Neuronal stem cell (in vitro differentiated cells): ENCODE results near the gene TNK1.

Source experiments
- DNase-seq: peaks from one replicate; pipeline ENCODE4 v3.0.0-alpha.2; 2013; ENCODE audit warnings: low spot score
- H2AFZ ChIP-seq: one replicate; pipeline ENCODE4 v1.6.1; 2013; ENCODE audit warnings: mild to moderate bottlenecking, low read length, inconsistent platforms
- H2AK5ac ChIP-seq: 2 replicates; pipeline ENCODE4 v1.6.1; 2013; ENCODE audit warnings: low read depth, mild to moderate bottlenecking, inconsistent platforms, low read length, moderate library complexity, mixed read lengths
- H2BK120ac ChIP-seq: 2 replicates; pipeline ENCODE4 v1.6.1; 2013; ENCODE audit warnings: low read depth, mild to moderate bottlenecking, inconsistent platforms, low read length, moderate library complexity, mixed read lengths
- H2BK12ac ChIP-seq: one replicate; pipeline ENCODE4 v1.6.1; 2013; ENCODE audit warnings: low read length, inconsistent platforms
- H2BK15ac ChIP-seq: 2 replicates; pipeline ENCODE4 v1.6.1; 2013; ENCODE audit warnings: mild to moderate bottlenecking, low read length, inconsistent platforms, mixed read lengths
- H2BK5ac ChIP-seq: one replicate; pipeline ENCODE4 v1.6.1; 2013; ENCODE audit warnings: inconsistent platforms, mild to moderate bottlenecking, low read length, moderate library complexity
- H3K14ac ChIP-seq: one replicate; pipeline ENCODE4 v1.6.1; 2013; ENCODE audit warnings: low read length, inconsistent platforms
- H3K18ac ChIP-seq: 2 replicates; pipeline ENCODE4 v1.6.1; 2013; ENCODE audit warnings: low read length, inconsistent platforms
- H3K23ac ChIP-seq: 2 replicates; pipeline ENCODE4 v1.6.1; 2013; ENCODE audit warnings: low read depth, mild to moderate bottlenecking, mixed read lengths, low read length, inconsistent platforms; ENCODE audit not compliant: poor library complexity
- H3K27ac ChIP-seq: replicated peaks from 3 replicates; pipeline ENCODE4 v1.5.1; 2013; ENCODE audit warnings: low read length, inconsistent platforms
- H3K27me3 ChIP-seq, 3 experiments: 2 replicates each; pipeline ENCODE4 v1.6.1; 2013; ENCODE audit warnings: low read length in 3 of 3, mild to moderate bottlenecking in 2 of 3, inconsistent platforms in 1 of 3, low read depth in 1 of 3, mixed read lengths in 1 of 3, moderate library complexity in 1 of 3; ENCODE audit not compliant: control insufficient read depth in 3 of 3, insufficient read depth in 3 of 3
- H3K36me3 ChIP-seq, 2 donors: replicated peaks in 1 of 2; 2 replicates each; pipeline ENCODE4 v1.6.1; 2013; ENCODE audit warnings: low read length in 2 of 2; ENCODE audit not compliant: control insufficient read depth in 2 of 2, insufficient read depth in 2 of 2
- H3K4ac ChIP-seq: 2 replicates; pipeline ENCODE4 v1.6.1; 2013; ENCODE audit warnings: inconsistent platforms, mild to moderate bottlenecking, low read length, moderate library complexity
- H3K4me1 ChIP-seq, 2 donors: 1 replicate in 1 of 2; 2 replicates in 1 of 2; pipeline ENCODE4 v1.6.1; 2013; ENCODE audit warnings: low read length in 2 of 2, low read depth in 1 of 2; ENCODE audit not compliant: control insufficient read depth in 2 of 2, insufficient read depth in 1 of 2
- H3K4me2 ChIP-seq: one replicate; pipeline ENCODE4 v1.6.1; 2013; ENCODE audit warnings: mild to moderate bottlenecking, low read length, inconsistent platforms; ENCODE audit not compliant: insufficient read depth, poor library complexity, severe bottlenecking
- H3K4me3 ChIP-seq, 2 donors: 2 replicates each; pipeline ENCODE4 v1.5.1; 2013; ENCODE audit warnings: low read length in 2 of 2, mild to moderate bottlenecking in 2 of 2, inconsistent platforms in 1 of 2, moderate library complexity in 1 of 2
- H3K79me1 ChIP-seq: one replicate; pipeline ENCODE4 v1.6.1; 2013; ENCODE audit warnings: low read depth, mild to moderate bottlenecking, inconsistent platforms, low read length, moderate library complexity
- H3K9ac ChIP-seq: one replicate; pipeline ENCODE4 v1.6.1; 2013; ENCODE audit warnings: mild to moderate bottlenecking, low read depth, low read length, inconsistent platforms; ENCODE audit not compliant: poor library complexity
- H3K9me3 ChIP-seq, 2 donors: replicated peaks in 1 of 2; 2 replicates each; pipeline versions ENCODE3 to v1.6.1; 2013; ENCODE audit warnings: low read length in 2 of 2, mild to moderate bottlenecking in 2 of 2, inconsistent platforms in 1 of 2, low read depth in 1 of 2, mixed read lengths in 1 of 2, moderate library complexity in 1 of 2; ENCODE audit not compliant: control insufficient read depth in 2 of 2, insufficient read depth in 1 of 2
- H4K8ac ChIP-seq: one replicate; pipeline ENCODE4 v1.6.1; 2013; ENCODE audit warnings: low read depth, mild to moderate bottlenecking, inconsistent platforms, low read length, moderate library complexity
- H4K91ac ChIP-seq: one replicate; pipeline ENCODE4 v1.6.1; 2013; ENCODE audit warnings: low read length, low read depth, mild to moderate bottlenecking, inconsistent platforms; ENCODE audit not compliant: poor library complexity
- WGBS, 2 donors: extraction: QIAGEN DNeasy Blood & Tissue Kit; methylation state at CpG; one replicate each; pipeline ENCODE4 v1.1.7; 2013; ENCODE audit warnings: missing lambda C conversion rate in 2 of 2, mixed read lengths in 1 of 2; ENCODE audit not compliant: insufficient read length in 2 of 2, insufficient replicate concordance in 1 of 2; ENCODE audit errors: extremely low coverage in 2 of 2; 5-methylcytosine and 5-hydroxymethylcytosine counted together

Gene TNK1

DNA sequence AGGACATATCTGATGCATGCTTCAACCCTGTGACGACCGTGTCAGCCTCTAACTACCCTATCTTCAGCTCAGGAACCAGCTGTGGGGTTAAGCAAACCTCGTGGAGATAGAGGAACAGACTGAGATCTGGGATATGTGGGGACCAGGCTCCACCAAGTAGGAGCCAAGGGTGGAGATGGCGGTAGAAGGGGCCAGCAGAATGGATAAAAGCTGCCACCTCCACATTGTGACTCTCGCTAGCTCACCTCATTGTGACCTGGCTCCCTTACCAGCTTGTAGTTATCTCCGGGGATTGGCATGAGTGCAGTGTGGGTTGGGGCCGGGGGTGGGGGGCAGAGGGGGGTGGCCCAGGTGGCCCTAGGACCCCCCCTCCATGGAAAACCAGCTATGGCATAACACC, 44.4 kb downstream of the TNK1 start, which contains the start of gene SPEM2:
Gene SPEM2, plus strand, starts transcription at position 301 of the 400 bp plus-strand sequence. Its CDS starts 73 bp downstream, at position 374.
- Histone ChIP-seq H4K8ac (no peak within 1 kb of the TSS), H2BK5ac (peak within 1 kb of the TSS; percentile 39), H4K91ac (no peak within 1 kb of the TSS), H3K4me1 (peaks cover 6 to 13% of the 10 kb centered on the region in 2 donors), H2BK12ac (no peak within 1 kb of the TSS), H3K36me3 (no peaks in the 10 kb centered on the region), H3K18ac (peak within 1 kb of the TSS; percentile 38), H3K4ac (no peak within 1 kb of the TSS), H2BK120ac (no peak within 1 kb of the TSS), H2BK15ac (peak within 1 kb of the TSS; percentile 87), H3K9me3 (no peaks in the 10 kb centered on the region), H2AFZ (no peak within 1 kb of the TSS), H3K4me2 (no peak within 1 kb of the TSS), H3K4me3 (peak within 1 kb of the TSS in 1 of 2 donors; percentile 35), H3K27ac (no peak within 1 kb of the TSS), H3K9ac (no peak within 1 kb of the TSS), H3K79me1 (peaks cover 3% of the 10 kb centered on the region), H2AK5ac (peak within 1 kb of the TSS; percentile 70), H3K14ac (peak within 1 kb of the TSS; percentile 56), H3K23ac (peak within 1 kb of the TSS; percentile 55), H3K27me3 (no peaks in the 10 kb centered on the region)
- WGBS, 2 donors = no CpG with 5 or more reads among the region's 7 CpGs
- DNase-seq = no peak

DNA sequence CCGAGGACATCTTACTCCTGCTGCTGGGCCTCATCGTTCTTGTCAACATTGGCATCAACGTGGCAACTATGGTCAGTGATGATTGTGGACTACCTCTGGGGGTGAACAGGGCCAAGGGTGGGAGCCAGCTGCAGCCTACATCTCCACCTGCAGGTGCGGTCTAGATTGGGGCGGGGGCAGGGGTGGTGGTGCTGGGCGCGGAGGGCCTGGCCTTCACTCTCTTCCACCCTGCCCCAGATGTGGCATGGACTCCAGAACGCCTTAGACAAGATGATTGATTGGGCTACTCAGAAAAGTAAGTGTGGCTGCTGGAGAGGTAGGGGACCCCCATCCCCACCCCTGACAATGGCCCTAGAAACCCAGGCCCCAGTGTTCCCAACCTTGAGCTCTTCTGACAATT, 44.9 kb downstream of the TNK1 start:
- no CpG with 5 or more reads among the region's 8 CpGs for WGBS, 2 donors
- Histone ChIP-seq H3K14ac (no peak overlapping the region), H4K8ac (no peak overlapping the region), H3K27ac (no peak overlapping the region), H2AFZ (no peak overlapping the region), H3K18ac (no peak overlapping the region), H3K9ac (no peak overlapping the region), H3K9me3 (no peaks in the 10 kb centered on the region), H3K4me1 (peaks cover 2 to 9% of the 10 kb centered on the region in 2 donors), H2BK5ac (peak overlapping the region; percentile 39), H3K79me1 (peaks cover 3% of the 10 kb centered on the region), H3K4me3 (no peak overlapping the region), H2BK15ac (no peak overlapping the region), H4K91ac (no peak overlapping the region), H3K4ac (no peak overlapping the region), H2AK5ac (peak overlapping the region; percentile 70), H2BK120ac (no peak overlapping the region), H3K36me3 (no peaks in the 10 kb centered on the region), H3K23ac (no peak overlapping the region), H3K4me2 (no peak overlapping the region), H2BK12ac (no peak overlapping the region), H3K27me3 (no peaks in the 10 kb centered on the region)
- DNase-seq = no peak

DNA sequence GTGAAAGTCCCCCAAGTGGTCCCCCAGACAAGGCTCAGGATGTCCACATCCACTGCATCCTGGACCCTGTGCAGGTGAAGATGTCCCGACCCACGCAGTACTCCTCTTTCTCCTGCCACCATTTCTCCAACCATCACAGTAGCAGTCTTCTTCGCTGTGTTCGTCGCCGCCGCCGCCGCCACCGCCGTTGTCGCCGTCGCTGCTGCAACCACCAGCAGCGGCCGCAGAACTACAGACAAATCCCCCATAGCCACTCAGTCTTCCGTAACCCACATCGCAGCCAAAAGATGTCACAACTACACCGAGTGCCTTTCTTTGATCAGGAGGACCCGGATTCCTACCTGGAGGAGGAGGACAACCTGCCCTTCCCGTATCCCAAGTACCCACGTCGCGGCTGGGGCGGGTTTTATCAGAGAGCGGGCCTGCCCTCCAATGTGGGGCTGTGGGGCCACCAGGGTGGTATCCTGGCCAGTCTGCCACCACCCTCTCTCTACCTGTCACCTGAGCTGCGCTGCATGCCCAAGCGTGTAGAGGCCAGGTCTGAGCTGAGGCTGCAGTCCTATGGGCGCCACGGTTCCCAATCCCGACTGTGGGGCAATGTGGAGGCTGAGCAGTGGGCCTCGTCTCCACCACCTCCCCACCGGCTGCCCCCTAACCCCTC, 45.4 kb downstream of the TNK1 start:
- Histone ChIP-seq H2BK12ac (no peak overlapping the region), H3K79me1 (peaks cover 3% of the 10 kb centered on the region), H3K14ac (peak overlapping the region; percentile 56), H4K91ac (no peak overlapping the region), H3K4me2 (no peak overlapping the region), H3K36me3 (no peaks in the 10 kb centered on the region), H3K4me3 (no peak overlapping the region), H2BK5ac (peak overlapping the region; percentile 39), H3K27me3 (no peaks in the 10 kb centered on the region), H2BK120ac (no peak overlapping the region), H3K9me3 (no peaks in the 10 kb centered on the region), H3K18ac (peak overlapping the region; percentile 38), H2BK15ac (peak overlapping the region; percentile 87), H3K4ac (no peak overlapping the region), H2AK5ac (peak overlapping the region; percentile 97), H3K23ac (peak overlapping the region; percentile 55), H3K4me1 (peaks cover 0 to 4% of the 10 kb centered on the region in 2 donors), H4K8ac (no peak overlapping the region), H2AFZ (no peak overlapping the region), H3K9ac (peak overlapping the region; percentile 60), H3K27ac (no peak overlapping the region)
- WGBS, 2 donors = no CpG with 5 or more reads among the region's 33 CpGs
- DNase-seq = no peak

DNA sequence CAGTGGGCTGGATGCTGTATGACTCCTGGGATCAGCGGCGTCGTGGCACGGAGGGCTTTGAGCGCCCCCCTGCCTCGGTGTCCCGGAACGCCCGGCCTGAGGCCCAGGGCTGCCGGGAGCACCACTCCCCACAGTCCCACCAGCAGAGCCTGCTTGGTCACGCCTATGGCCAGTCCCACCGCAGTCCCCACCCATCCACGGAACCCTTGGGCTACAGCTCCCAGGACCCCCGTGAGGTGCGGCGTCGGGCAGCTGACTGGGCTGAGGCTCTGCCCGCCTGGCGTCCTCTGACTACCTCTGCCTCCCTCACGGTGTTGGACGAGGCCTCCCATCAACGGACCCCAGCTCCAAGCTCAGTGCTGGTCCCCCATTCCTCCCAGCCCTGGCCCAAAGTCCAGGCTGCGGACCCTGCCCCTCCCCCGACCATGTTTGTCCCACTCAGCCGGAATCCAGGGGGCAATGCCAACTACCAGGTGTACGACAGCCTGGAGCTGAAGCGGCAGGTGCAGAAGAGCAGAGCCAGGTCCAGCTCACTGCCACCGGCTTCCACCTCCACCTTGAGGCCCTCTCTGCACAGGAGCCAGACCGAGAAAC, 46.1 kb downstream of the TNK1 start:
- Histone ChIP-seq H2AFZ (no peak overlapping the region), H3K4me1 (peaks cover 0 to 1% of the 10 kb centered on the region in 2 donors), H3K18ac (peak overlapping the region; percentile 65), H3K36me3 (no peaks in the 10 kb centered on the region), H3K9me3 (no peaks in the 10 kb centered on the region), H3K27me3 (no peaks in the 10 kb centered on the region), H3K9ac (no peak overlapping the region), H4K8ac (no peak overlapping the region), H2BK5ac (peak overlapping the region; percentile 79), H2BK120ac (no peak overlapping the region), H3K14ac (peak overlapping the region; percentile 63), H2BK12ac (peak overlapping the region; percentile 42), H3K4me3 (no peak overlapping the region), H3K79me1 (peaks cover 3% of the 10 kb centered on the region), H4K91ac (no peak overlapping the region), H3K4me2 (no peak overlapping the region), H3K23ac (peak overlapping the region; percentile 1), H2AK5ac (peak overlapping the region; percentile 97), H3K27ac (no peak overlapping the region), H3K4ac (no peak overlapping the region), H2BK15ac (peak overlapping the region; percentile 87)
- no CpG with 5 or more reads among the region's 29 CpGs for WGBS, 2 donors
- no peak for DNase-seq
